ENCODE results near the gene CAPZA1. TPM values are rescaled to one million over a fixed set of nuclear protein-coding genes. Genes with fewer than 3 reads are reported as not detected.

The CAPZA1 gene
- polyA plus RNA-seq, 1 donor from 2014 or later = 82.2 TPM

GRCh38 chr1:112701227-112702066 is 81.8 kb downstream of the CAPZA1 start (continued):
- TF ChIP-seq CTCF (IDR thresholded peaks at IDR 0.05; ENCODE audit: poor library complexity, severe bottlenecking) = no peak
- TF ChIP-seq TAF1 (IDR thresholded peaks at IDR 0.05; ENCODE audit: low read depth) = no peak
- no peak for TF ChIP-seq POLR2AphosphoS5 (IDR thresholded peaks at IDR 0.05)

DNA sequence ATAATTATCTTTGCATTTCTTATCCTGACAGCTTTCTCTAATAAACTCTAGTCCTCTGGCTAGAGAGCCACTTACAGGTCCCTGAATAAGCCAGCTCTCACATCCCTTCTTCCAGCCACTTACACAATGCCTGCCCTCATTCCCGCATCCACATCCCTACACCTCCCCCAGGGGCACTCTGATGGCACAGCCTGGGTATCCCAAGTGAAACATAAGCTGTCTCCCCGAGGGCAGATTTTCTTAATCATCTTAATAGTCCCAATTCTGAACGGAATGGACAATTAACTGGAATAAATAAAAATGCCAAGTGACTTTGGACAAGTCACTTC is 82.4 kb downstream of the CAPZA1 start:
- H3K27ac ChIP-seq (ENCODE audit: low read length) = no peak overlapping the region
- TF ChIP-seq RAD21 (conservative IDR thresholded peaks at IDR 0.05) (no peak), SMC3 (conservative IDR thresholded peaks at IDR 0.05; ENCODE audit: poor library complexity) (no peak), TAF1 (IDR thresholded peaks at IDR 0.05; ENCODE audit: low read depth) (no peak)
- TF ChIP-seq, protein P1, sequence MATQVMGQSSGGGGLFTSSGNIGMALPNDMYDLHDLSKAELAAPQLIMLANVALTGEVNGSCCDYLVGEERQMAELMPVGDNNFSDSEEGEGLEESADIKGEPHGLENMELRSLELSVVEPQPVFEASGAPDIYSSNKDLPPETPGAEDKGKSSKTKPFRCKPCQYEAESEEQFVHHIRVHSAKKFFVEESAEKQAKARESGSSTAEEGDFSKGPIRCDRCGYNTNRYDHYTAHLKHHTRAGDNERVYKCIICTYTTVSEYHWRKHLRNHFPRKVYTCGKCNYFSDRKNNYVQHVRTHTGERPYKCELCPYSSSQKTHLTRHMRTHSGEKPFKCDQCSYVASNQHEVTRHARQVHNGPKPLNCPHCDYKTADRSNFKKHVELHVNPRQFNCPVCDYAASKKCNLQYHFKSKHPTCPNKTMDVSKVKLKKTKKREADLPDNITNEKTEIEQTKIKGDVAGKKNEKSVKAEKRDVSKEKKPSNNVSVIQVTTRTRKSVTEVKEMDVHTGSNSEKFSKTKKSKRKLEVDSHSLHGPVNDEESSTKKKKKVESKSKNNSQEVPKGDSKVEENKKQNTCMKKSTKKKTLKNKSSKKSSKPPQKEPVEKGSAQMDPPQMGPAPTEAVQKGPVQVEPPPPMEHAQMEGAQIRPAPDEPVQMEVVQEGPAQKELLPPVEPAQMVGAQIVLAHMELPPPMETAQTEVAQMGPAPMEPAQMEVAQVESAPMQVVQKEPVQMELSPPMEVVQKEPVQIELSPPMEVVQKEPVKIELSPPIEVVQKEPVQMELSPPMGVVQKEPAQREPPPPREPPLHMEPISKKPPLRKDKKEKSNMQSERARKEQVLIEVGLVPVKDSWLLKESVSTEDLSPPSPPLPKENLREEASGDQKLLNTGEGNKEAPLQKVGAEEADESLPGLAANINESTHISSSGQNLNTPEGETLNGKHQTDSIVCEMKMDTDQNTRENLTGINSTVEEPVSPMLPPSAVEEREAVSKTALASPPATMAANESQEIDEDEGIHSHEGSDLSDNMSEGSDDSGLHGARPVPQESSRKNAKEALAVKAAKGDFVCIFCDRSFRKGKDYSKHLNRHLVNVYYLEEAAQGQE (IDR thresholded peaks at IDR 0.05; ENCODE audit: borderline replicate concordance) = no peak
- H3K4me2 ChIP-seq (ENCODE audit: low read length) = no peak overlapping the region

DNA sequence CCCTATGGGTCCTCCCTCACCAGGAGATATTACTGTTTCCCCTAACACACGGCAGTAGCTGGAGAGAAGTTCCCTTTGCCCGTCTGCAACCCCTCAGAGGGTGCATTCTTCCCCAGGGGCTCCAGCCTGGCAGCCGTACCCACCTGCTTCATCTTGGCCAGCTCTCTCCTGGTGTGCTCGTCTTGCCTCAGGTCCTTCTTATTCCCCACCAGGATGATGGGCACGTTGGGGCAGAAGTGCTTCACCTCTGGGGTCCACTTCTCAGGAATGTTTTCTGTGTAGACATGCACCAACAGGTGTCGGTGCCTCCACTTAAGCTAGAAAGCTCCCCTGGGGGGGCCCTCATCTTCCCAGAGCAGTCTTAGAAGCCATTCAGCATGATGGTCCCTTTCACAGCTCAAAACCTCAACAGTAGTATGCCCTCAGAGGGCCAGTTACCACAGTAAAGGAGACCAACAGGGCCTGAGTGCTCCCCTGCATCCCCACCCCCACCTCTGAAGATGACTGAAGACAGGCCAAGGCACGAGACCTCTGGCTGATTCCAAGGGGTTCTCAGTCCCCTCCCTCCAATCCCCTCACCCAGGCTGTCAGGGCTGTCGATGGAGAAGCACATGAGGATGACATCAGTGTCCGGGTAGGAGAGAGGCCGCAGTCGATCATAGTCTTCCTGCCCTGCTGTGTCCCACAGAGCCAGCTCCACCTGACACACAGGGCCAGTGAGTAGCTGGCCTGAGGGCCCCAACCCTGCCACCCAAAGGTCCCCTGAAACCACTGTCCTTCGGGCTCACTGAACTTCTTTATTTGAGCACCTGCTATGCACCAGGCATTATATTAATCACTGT is 83.0 kb downstream of the CAPZA1 start:
- no peaks in the 10 kb centered on the region for H3K9me3 ChIP-seq (ENCODE audit: low read length)
- H3K4me3 ChIP-seq (ENCODE audit: low read length) = no peak overlapping the region
- no peaks in the 10 kb centered on the region for H3K9me2 ChIP-seq (ENCODE audit: insufficient read depth, low read length)
- no peaks in the 10 kb centered on the region for H4K20me1 ChIP-seq (ENCODE audit: insufficient read depth)
- H3F3A ChIP-seq (ENCODE audit: insufficient read depth, low read length, poor library complexity, severe bottlenecking) = no peaks in the 10 kb centered on the region
- H3K36me3 ChIP-seq (ENCODE audit: insufficient read depth, low read length) = no peaks in the 10 kb centered on the region
- H3K4me2 ChIP-seq (ENCODE audit: low read length) = no peak overlapping the region
- no peak overlapping the region for H3K27ac ChIP-seq (ENCODE audit: low read length)
- no peak overlapping the region for H3K9ac ChIP-seq (ENCODE audit: low read length)
- no peaks in the 10 kb centered on the region for H3K79me2 ChIP-seq (replicated peaks; ENCODE audit: insufficient read depth, low read length)
- TF ChIP-seq POLR2AphosphoS5 (IDR thresholded peaks at IDR 0.05) = no peak
- TF ChIP-seq EP300 (conservative IDR thresholded peaks at IDR 0.05; ENCODE audit: poor library complexity, severe bottlenecking) = no peak
- TF ChIP-seq, protein P1 (IDR thresholded peaks at IDR 0.05; ENCODE audit: borderline replicate concordance) = no peak
- TF ChIP-seq MXI1 (conservative IDR thresholded peaks at IDR 0.05; ENCODE audit: poor library complexity, severe bottlenecking) = no peak
- TF ChIP-seq RAD21 (conservative IDR thresholded peaks at IDR 0.05) = no peak
- TF ChIP-seq CTCF (IDR thresholded peaks at IDR 0.05; ENCODE audit: poor library complexity, severe bottlenecking) = no peak
- TF ChIP-seq TAF1 (IDR thresholded peaks at IDR 0.05; ENCODE audit: low read depth) = no peak
- TF ChIP-seq SMC3 (conservative IDR thresholded peaks at IDR 0.05; ENCODE audit: poor library complexity) = no peak
- TF ChIP-seq EZH2 (IDR thresholded peaks at IDR 0.05; ENCODE audit: borderline replicate concordance, insufficient read depth, low read length, poor library complexity, severe bottlenecking) = no peak
- peaks cover 8% of the 10 kb centered on the region for H3K27me3 ChIP-seq (ENCODE audit: insufficient read depth, low read depth, low read length)
- no peak overlapping the region for H2AFZ ChIP-seq (ENCODE audit: low read depth, low read length)

More for the DNA sequence above, 82.4 kb downstream of the CAPZA1 start:
- Histone ChIP-seq H3K4me3 (ENCODE audit: low read length) (no peak overlapping the region), H2AFZ (ENCODE audit: low read depth, low read length) (no peak overlapping the region), H3K27me3 (ENCODE audit: insufficient read depth, low read depth, low read length) (peaks cover 5% of the 10 kb centered on the region), H3K79me2 (replicated peaks; ENCODE audit: insufficient read depth, low read length) (no peaks in the 10 kb centered on the region), H3K9me3 (ENCODE audit: low read length) (no peaks in the 10 kb centered on the region), H3K9me2 (ENCODE audit: insufficient read depth, low read length) (no peaks in the 10 kb centered on the region), H3F3A (ENCODE audit: insufficient read depth, low read length, poor library complexity, severe bottlenecking) (no peaks in the 10 kb centered on the region), H4K20me1 (ENCODE audit: insufficient read depth) (no peaks in the 10 kb centered on the region), H3K36me3 (ENCODE audit: insufficient read depth, low read length) (no peaks in the 10 kb centered on the region), H3K9ac (ENCODE audit: low read length) (no peak overlapping the region)

Data from neural cell (in vitro differentiated cells).